Parathyroid adenoma (tissue), 2 donors: ENCODE measurements around the gene MEA1.

Source experiments
- H2AFZ ChIP-seq: fragments of 300-600 bp; sonication (generic); one replicate; pipeline ENCODE4 v1.7.0; 2017; ENCODE audit warnings: antibody characterized with exemption, mild to moderate bottlenecking
- H3K27ac ChIP-seq: fragments of 300-600 bp; sonication (generic); one replicate; pipeline ENCODE4 v1.7.0; 2017
- H3K27me3 ChIP-seq: fragments of 300-600 bp; sonication (generic); one replicate; pipeline ENCODE4 v1.7.0; 2017; ENCODE audit warnings: low read length; ENCODE audit not compliant: control insufficient read depth, insufficient read depth
- H3K36me3 ChIP-seq: fragments of 300-600 bp; sonication (generic); one replicate; pipeline ENCODE4 v1.7.0; 2017; ENCODE audit warnings: low read length; ENCODE audit not compliant: control insufficient read depth, insufficient read depth
- H3K4me1 ChIP-seq: fragments of 300-600 bp; sonication (generic); one replicate; pipeline ENCODE4 v1.7.0; 2017; ENCODE audit warnings: control low read depth
- H3K4me2 ChIP-seq: fragments of 300-600 bp; sonication (generic); one replicate; pipeline ENCODE4 v1.7.0; 2017; ENCODE audit warnings: low read length
- H3K4me3 ChIP-seq: fragments of 300-600 bp; sonication (generic); one replicate; pipeline ENCODE4 v1.7.0; 2017; ENCODE audit warnings: low read depth, low read length
- H3K79me2 ChIP-seq: fragments of 300-600 bp; sonication (generic); one replicate; pipeline ENCODE4 v1.7.0; 2017; ENCODE audit warnings: control low read depth
- H3K9ac ChIP-seq: fragments of 300-600 bp; sonication (generic); one replicate; pipeline ENCODE4 v1.7.0; 2017; ENCODE audit warnings: mild to moderate bottlenecking
- H3K9me3 ChIP-seq: fragments of 300-600 bp; sonication (generic); one replicate; pipeline ENCODE4 v1.7.0; 2017; ENCODE audit warnings: low read length; ENCODE audit not compliant: control insufficient read depth
- CTCF ChIP-seq: fragments of 300-600 bp; sonication (generic); IDR thresholded peaks from one replicate; pipeline ENCODE4 v1.7.0; 2017; ENCODE audit warnings: antibody characterized with exemption, mild to moderate bottlenecking
- donor health status: primary hyperparathyroidism.

The MEA1 gene

DNA sequence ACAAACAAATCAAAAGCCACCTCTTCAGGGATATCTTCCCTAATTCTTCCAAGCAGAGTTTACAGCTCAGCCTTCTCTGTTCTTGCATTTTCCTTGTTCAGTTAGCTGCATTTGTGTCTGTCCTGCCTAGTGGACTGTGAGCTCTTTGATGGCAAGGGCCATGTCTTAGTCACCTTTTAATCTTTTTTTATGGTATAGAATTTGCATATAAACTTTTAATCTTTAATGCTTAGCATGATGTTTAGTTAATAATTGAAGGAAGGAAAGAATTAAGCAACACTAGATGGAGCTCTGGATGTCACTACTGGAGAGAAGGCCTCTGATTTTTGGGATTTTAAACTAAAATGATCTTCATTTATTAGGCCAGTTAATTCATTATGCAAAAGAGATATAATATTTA, 17.2 kb downstream of the MEA1 start:
- Histone ChIP-seq H3K9ac (no peak overlapping the region), H3K4me1 (no peaks in the 10 kb centered on the region), H3K4me3 (no peak overlapping the region), H3K27me3 (no peaks in the 10 kb centered on the region), H3K79me2 (peaks cover 14% of the 10 kb centered on the region), H3K36me3 (no peaks in the 10 kb centered on the region), H2AFZ (no peak overlapping the region), H3K4me2 (no peak overlapping the region), H3K27ac (no peak overlapping the region), H3K9me3 (no peaks in the 10 kb centered on the region)
- no peak for TF ChIP-seq CTCF

DNA sequence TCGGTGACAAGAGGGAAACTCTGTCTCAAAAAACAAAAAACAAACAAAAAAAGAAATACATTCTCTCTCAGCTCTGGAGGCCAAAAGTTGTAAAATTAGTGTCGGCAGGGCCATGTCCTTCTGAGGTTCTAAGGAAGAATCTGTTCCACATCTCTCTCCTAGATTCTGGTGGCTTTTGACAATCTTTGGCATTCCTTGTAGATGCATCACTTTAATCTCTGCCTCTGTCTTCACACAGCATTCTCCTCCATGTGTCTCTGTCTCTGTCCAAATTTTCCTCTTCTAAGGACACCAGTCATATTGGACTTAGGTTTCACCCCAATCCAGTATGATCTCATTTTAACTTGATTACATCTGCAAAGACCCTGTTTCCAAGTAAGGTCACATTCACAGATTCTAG, 20.3 kb downstream of the MEA1 start:
- no peaks in the 10 kb centered on the region for H3K27me3 ChIP-seq
- no peak for TF ChIP-seq CTCF
- no peak overlapping the region for H3K27ac ChIP-seq
- no peaks in the 10 kb centered on the region for H3K36me3 ChIP-seq
- peaks cover 7% of the 10 kb centered on the region for H3K79me2 ChIP-seq
- no peaks in the 10 kb centered on the region for H3K4me1 ChIP-seq
- no peak overlapping the region for H3K4me2 ChIP-seq
- H3K9me3 ChIP-seq: no peaks in the 10 kb centered on the region
- no peak overlapping the region for H3K9ac ChIP-seq
- no peak overlapping the region for H2AFZ ChIP-seq
- H3K4me3 ChIP-seq: no peak overlapping the region

- no peak overlapping the region for H3K4me2 ChIP-seq
- peaks cover 12% of the 10 kb centered on the region for H3K4me1 ChIP-seq
- H3K4me3 ChIP-seq: no peak overlapping the region
- H3K79me2 ChIP-seq: peaks cover 15% of the 10 kb centered on the region
- H3K9me3 ChIP-seq: no peaks in the 10 kb centered on the region
- TF ChIP-seq CTCF: no peak
- H3K27me3 ChIP-seq: no peaks in the 10 kb centered on the region
- H2AFZ ChIP-seq: no peak overlapping the region
- no peak overlapping the region for H3K9ac ChIP-seq
- H3K27ac ChIP-seq: no peak overlapping the region
- H3K36me3 ChIP-seq: no peaks in the 10 kb centered on the region
These were observed 23.8 kb downstream of the MEA1 start for GRCh38 chr6:42989923-42990322.

DNA sequence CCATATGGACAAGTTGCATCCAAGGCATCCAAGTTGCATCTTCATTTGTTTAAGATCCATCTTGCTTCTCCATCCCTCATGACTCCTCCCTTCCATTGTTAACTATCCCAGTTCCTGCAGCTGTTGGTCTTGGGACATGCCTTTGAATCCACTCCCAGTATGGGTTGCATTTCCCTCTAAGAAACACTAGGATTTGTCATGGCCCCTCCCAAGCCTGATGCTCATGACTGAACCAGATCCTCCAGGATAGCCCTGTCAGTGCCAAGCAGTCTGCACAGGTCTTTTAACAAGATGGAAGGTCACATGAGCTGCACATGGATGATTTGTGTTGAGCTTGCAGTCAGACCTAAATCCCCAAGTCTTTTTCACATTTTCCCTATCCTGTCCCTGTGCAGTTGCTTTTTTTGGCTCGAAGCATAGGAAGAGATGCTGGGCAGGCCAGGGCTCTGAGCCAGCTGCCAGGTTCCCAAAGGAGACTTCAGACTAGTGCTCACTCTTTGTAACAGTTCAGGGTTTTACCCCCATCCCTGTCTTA, 25.2 kb downstream of the MEA1 start:
- Histone ChIP-seq H3K4me1 (peaks cover 16% of the 10 kb centered on the region), H3K79me2 (peaks cover 16% of the 10 kb centered on the region), H3K27me3 (no peaks in the 10 kb centered on the region), H2AFZ (no peak overlapping the region), H3K9ac (no peak overlapping the region), H3K36me3 (no peaks in the 10 kb centered on the region), H3K27ac (no peak overlapping the region), H3K9me3 (no peaks in the 10 kb centered on the region), H3K4me2 (no peak overlapping the region), H3K4me3 (no peak overlapping the region)
- TF ChIP-seq CTCF: no peak
